HCT116 (cell line): ENCODE data around the gene ASB11. TPM values are rescaled to one million over a fixed set of nuclear protein-coding genes. Genes with fewer than 3 reads are reported as not detected.

ENCODE experiments used
- ATAC-seq: fragments of 200-7000 bp; cut with Tn5 transposase; 2 replicates; pipeline ENCODE4 v1.9.1; 2020; ENCODE audit warnings: mild to moderate bottlenecking, moderate library complexity
- BruUV-seq: library from RNA; stranded (reverse); fragments of 400-500 nt; replicated peaks from 2 replicates; lab custom pipeline; 2021; lab: Mats Ljungman, UMichigan
- CTCF ChIA-PET: fragments of 300-600 bp; sonication (Branson Sonifier 250); formaldehyde crosslinking; loops from one replicate; lab custom pipeline; 2021; ENCODE audit warnings: antibody characterized with exemption; lab: Charles Lee
- POLR2A ChIA-PET: fragments of 300-600, 350-600 bp; sonication (Branson Sonifier 250); formaldehyde crosslinking; loops from one replicate; lab custom pipeline; 2021; ENCODE audit warnings: antibody characterized with exemption; lab: Charles Lee
- RAD21 ChIA-PET, 2 experiments: fragments of 300-600 bp; sonication (Branson Sonifier 250); formaldehyde crosslinking; loops; one replicate each; lab custom pipeline; 2023; ENCODE audit warnings: low total read pairs in 2 of 2; ENCODE audit not compliant: uncharacterized antibody in 2 of 2, unreplicated experiment in 2 of 2, low non-redundant PET in 1 of 2; lab: Charles Lee
- DNase-seq: peaks from one replicate; pipeline ENCODE4 v3.0.0-alpha.2; 2010; ENCODE audit warnings: low read depth, low spot score
- H2AFZ ChIP-seq: fragments of 200-600 bp; shearing (Covaris generic), sonication (generic); 2 replicates; pipeline ENCODE4 v1.6.1; 2017; ENCODE audit warnings: low read depth, mixed run types, mixed read lengths, antibody characterized with exemption, low read length; ENCODE audit not compliant: poor library complexity, severe bottlenecking
- H3K27ac ChIP-seq: 2 replicates; pipeline ENCODE4 v1.5.1; 2012; ENCODE audit warnings: low read depth, low read length
- H3K27me3 ChIP-seq: fragments of 200-600 bp; sonication (generic); 2 replicates; pipeline ENCODE4 v1.6.1; 2016; ENCODE audit warnings: mixed run types, low read length, mixed read lengths; ENCODE audit not compliant: insufficient read depth
- H3K36me3 ChIP-seq, 2 experiments: fragments of 200-500 bp in 1 of 2; fragments of 200-600 bp in 1 of 2; sonication (Bioruptor generic) in 1 of 2; sonication (generic) in 1 of 2; 2 replicates each; pipeline versions ENCODE4 v1.5.1 to v1.6.1; 2014 to 2016; ENCODE audit warnings: low read length in 2 of 2, inconsistent platforms in 1 of 2, mixed read lengths in 1 of 2, mixed run types in 1 of 2; ENCODE audit not compliant: insufficient read depth in 2 of 2, control insufficient read depth in 1 of 2
- H3K4me1 ChIP-seq, 2 experiments: fragments of 200-600 bp in 1 of 2; sonication (generic) in 1 of 2; 2 replicates each; pipeline versions ENCODE4 v1.5.1 to v1.6.1; 2012 to 2017; ENCODE audit warnings: low read length in 2 of 2, inconsistent platforms in 1 of 2, mild to moderate bottlenecking in 1 of 2, mixed read lengths in 1 of 2, mixed run types in 1 of 2, moderate library complexity in 1 of 2; ENCODE audit not compliant: insufficient read depth in 2 of 2, control insufficient read depth in 1 of 2
- H3K4me2 ChIP-seq: fragments of 200-600 bp; sonication (generic); 2 replicates; pipeline ENCODE4 v1.6.1; 2017; ENCODE audit warnings: mixed run types, low read length, mixed read lengths
- H3K4me3 ChIP-seq, 2 experiments: fragments of 200-600 bp in 1 of 2; sonication (generic) in 1 of 2; replicated peaks in 1 of 2; 2 replicates each; pipeline ENCODE4 v1.5.1; 2011 to 2016; ENCODE audit warnings: low read length in 2 of 2, control low read depth in 1 of 2, low read depth in 1 of 2, mild to moderate bottlenecking in 1 of 2, mixed read lengths in 1 of 2, mixed run types in 1 of 2
- H3K79me2 ChIP-seq: fragments of 200-600 bp; sonication (generic); 2 replicates; pipeline ENCODE4 v1.6.1; 2017; ENCODE audit warnings: mild to moderate bottlenecking, mixed run types, low read length, moderate library complexity, mixed read lengths; ENCODE audit not compliant: insufficient read depth
- H3K9ac ChIP-seq: fragments of 200-600 bp; sonication (generic); 2 replicates; pipeline ENCODE4 v1.6.1; 2016; ENCODE audit warnings: low read length, mixed read lengths
- H3K9me2 ChIP-seq: fragments of 200-600 bp; sonication (generic), shearing (Covaris generic); 2 replicates; pipeline ENCODE4 v1.6.1; 2017; ENCODE audit warnings: mixed run types, mild to moderate bottlenecking, moderate library complexity; ENCODE audit not compliant: insufficient read depth
- H3K9me3 ChIP-seq, 2 experiments: fragments of 200-500 bp in 1 of 2; fragments of 200-600 bp in 1 of 2; sonication (Bioruptor generic) in 1 of 2; sonication (generic) in 1 of 2; 2 replicates each; pipeline ENCODE4 v1.6.1; 2014 to 2017; ENCODE audit warnings: low read length in 2 of 2, mixed read lengths in 2 of 2, inconsistent platforms in 1 of 2, low read depth in 1 of 2, mild to moderate bottlenecking in 1 of 2, mixed run types in 1 of 2, moderate library complexity in 1 of 2; ENCODE audit not compliant: control insufficient read depth in 1 of 2, insufficient read depth in 1 of 2
- H4K20me1 ChIP-seq: fragments of 200-600 bp; sonication (generic), shearing (Covaris generic); 2 replicates; pipeline ENCODE4 v1.6.1; 2017; ENCODE audit warnings: mixed run types, mild to moderate bottlenecking, moderate library complexity; ENCODE audit not compliant: insufficient read depth
- CBX3 ChIP-seq: IDR thresholded peaks from 2 replicates; pipeline ENCODE4 v1.6.1; 2012; ENCODE audit warnings: low read depth
- CEBPB ChIP-seq: IDR thresholded peaks from 2 replicates; pipeline ENCODE4 v1.6.1; 2012; ENCODE audit warnings: low read depth
- EGR1 ChIP-seq: IDR thresholded peaks from 2 replicates; pipeline ENCODE4 v1.6.1; 2012; ENCODE audit warnings: low read depth
- ELF1 ChIP-seq: IDR thresholded peaks from 2 replicates; pipeline ENCODE4 v1.6.1; 2012; ENCODE audit warnings: low read depth, borderline replicate concordance
- EZH2phosphoT487 ChIP-seq: fragments of 200-600 bp; IDR thresholded peaks from 2 replicates; pipeline ENCODE4 v1.6.1; 2018; ENCODE audit warnings: antibody characterized with exemption, borderline replicate concordance
- FOSL1 ChIP-seq: IDR thresholded peaks from 2 replicates; pipeline ENCODE4 v1.6.1; 2012; ENCODE audit warnings: low read depth
- JUND ChIP-seq: IDR thresholded peaks from 2 replicates; pipeline ENCODE4 v1.6.1; 2012
- POLR2A ChIP-seq: IDR thresholded peaks from 2 replicates; pipeline ENCODE4 v1.7.0; 2011; ENCODE audit warnings: borderline replicate concordance; ENCODE audit not compliant: insufficient read depth, insufficient read length; ENCODE audit errors: extremely low read depth
- POLR2AphosphoS5 ChIP-seq: IDR thresholded peaks from 2 replicates; pipeline ENCODE4 v1.6.1; 2011; ENCODE audit warnings: mild to moderate bottlenecking, low read depth, low read length, moderate library complexity
- SP1 ChIP-seq: IDR thresholded peaks from 2 replicates; pipeline ENCODE4 v1.6.1; 2012; ENCODE audit warnings: low read depth
- SRF ChIP-seq: IDR thresholded peaks from 2 replicates; pipeline ENCODE4 v1.6.1; 2012; ENCODE audit warnings: low read depth
- TCF7L2 ChIP-seq: IDR thresholded peaks from 2 replicates; pipeline ENCODE4 v1.7.0; 2011; ENCODE audit warnings: borderline replicate concordance, inconsistent platforms; ENCODE audit not compliant: insufficient read depth, insufficient read length; ENCODE audit errors: extremely low read depth
- ZFX ChIP-seq: fragments of 450-650 bp; IDR thresholded peaks from 2 replicates; pipeline ENCODE4 v1.6.1; 2017
- ZNF274 ChIP-seq: fragments of 200-500 bp; sonication (Bioruptor generic); IDR thresholded peaks from 2 replicates; pipeline ENCODE4 v1.6.1; 2014; ENCODE audit warnings: mild to moderate bottlenecking, low read depth, low read length, inconsistent platforms
- intact Hi-C: fragments of 100-400 bp; cut with micrococcal nuclease; formaldehyde crosslinking; loops from 2 replicates; pipeline ENCODE4 v1.10.0; 2022
- total RNA-seq: library from RNA; stranded (reverse); gene quantifications from one replicate; pipeline ENCODE4 v1.2.1, GENCODE V29; 2021; ENCODE audit not compliant: unreplicated experiment
- TF ChIP-seq, protein P1 (sequence below): IDR thresholded peaks from 2 replicates; pipeline ENCODE4 v1.6.1; 2012
- TF ChIP-seq, protein P2 (sequence below), 3 experiments: fragments of 200-600 bp in 1 of 3; sonication (generic) in 1 of 3; IDR thresholded peaks in 2 of 3; conservative IDR thresholded peaks in 1 of 3; 2 replicates each; pipeline ENCODE4 v1.5.1; 2012 to 2017; ENCODE audit warnings: low read depth in 2 of 3, low read length in 2 of 3, antibody characterized with exemption in 1 of 3, borderline replicate concordance in 1 of 3, control low read depth in 1 of 3, mild to moderate bottlenecking in 1 of 3, mixed read lengths in 1 of 3, mixed run types in 1 of 3, moderate library complexity in 1 of 3; ENCODE audit not compliant: insufficient read depth in 1 of 3

The ASB11 gene
- total RNA-seq, 1 experiment from 2014 or later = not detected

DNA sequence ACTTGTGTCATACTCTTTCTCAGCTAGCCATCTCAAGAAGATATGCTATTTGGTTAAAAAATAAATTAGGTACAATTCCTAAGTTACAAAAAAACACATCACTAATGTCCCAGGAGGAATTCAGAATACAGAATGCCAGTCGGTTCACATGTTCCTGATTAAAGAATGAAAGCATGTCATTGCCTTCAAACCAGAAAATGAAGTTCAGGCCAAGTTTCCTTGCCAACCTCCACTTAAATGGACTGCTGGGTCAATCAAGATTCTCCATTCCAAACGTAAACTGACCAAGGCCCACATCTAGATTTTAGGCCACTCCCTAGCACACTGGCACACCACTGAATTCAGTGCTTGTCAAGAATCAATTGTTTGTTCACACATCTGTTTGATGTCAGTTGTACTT is 13.4 kb upstream of the ASB11 start (continued):
- TF ChIP-seq EGR1 = no peak
- TF ChIP-seq SRF = no peak
- TF ChIP-seq POLR2A = no peak
- TF ChIP-seq SP1 = no peak
- no peak for TF ChIP-seq EZH2phosphoT487

DNA sequence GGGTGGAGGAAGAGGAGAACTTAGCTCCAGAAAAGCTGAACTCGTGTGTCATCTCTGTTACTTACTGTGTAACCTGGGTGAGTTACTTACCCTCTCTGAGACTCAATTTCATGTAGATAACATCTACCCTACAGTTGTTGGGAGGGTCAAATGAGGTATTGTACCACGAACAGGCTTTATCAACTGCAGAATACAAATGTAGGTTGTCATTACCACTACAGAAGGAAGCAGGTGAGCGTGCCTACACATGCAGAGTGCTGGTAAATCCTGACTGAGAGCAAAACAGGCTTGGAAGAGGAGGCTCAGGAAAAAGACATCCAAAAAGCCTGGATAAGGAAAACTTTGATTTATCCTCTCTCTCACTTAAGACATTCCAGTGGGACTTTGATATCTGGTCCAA is 12.7 kb upstream of the ASB11 start:
- H3K36me3 ChIP-seq = peaks cover 0 to 6% of the 10 kb centered on the region in 2 experiments; a peak in 1 of 4 replicates
- no peak overlapping the region for H3K4me2 ChIP-seq
- H2AFZ ChIP-seq = no peak overlapping the region
- H3K27ac ChIP-seq = no peak overlapping the region
- no peak for DNase-seq
- TF ChIP-seq JUND (no peak), SRF (no peak), POLR2AphosphoS5 (no peak), SP1 (no peak), ZFX (no peak), CEBPB (no peak), ELF1 (no peak), CBX3 (no peak), TCF7L2 (no peak), EZH2phosphoT487 (no peak), ZNF274 (no peak), FOSL1 (no peak)
- TF ChIP-seq, protein P1, sequence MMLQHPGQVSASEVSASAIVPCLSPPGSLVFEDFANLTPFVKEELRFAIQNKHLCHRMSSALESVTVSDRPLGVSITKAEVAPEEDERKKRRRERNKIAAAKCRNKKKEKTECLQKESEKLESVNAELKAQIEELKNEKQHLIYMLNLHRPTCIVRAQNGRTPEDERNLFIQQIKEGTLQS = no peak
- TF ChIP-seq, protein P2, sequence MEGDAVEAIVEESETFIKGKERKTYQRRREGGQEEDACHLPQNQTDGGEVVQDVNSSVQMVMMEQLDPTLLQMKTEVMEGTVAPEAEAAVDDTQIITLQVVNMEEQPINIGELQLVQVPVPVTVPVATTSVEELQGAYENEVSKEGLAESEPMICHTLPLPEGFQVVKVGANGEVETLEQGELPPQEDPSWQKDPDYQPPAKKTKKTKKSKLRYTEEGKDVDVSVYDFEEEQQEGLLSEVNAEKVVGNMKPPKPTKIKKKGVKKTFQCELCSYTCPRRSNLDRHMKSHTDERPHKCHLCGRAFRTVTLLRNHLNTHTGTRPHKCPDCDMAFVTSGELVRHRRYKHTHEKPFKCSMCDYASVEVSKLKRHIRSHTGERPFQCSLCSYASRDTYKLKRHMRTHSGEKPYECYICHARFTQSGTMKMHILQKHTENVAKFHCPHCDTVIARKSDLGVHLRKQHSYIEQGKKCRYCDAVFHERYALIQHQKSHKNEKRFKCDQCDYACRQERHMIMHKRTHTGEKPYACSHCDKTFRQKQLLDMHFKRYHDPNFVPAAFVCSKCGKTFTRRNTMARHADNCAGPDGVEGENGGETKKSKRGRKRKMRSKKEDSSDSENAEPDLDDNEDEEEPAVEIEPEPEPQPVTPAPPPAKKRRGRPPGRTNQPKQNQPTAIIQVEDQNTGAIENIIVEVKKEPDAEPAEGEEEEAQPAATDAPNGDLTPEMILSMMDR (IDR thresholded peaks at IDR 0.05 in 2 of 3, conservative IDR thresholded peaks at IDR 0.05 in 1 of 3; ENCODE audit: borderline replicate concordance in 1 of 3, insufficient read depth in 1 of 3, low read depth in 2 of 3, low read length in 2 of 3) = no peak
- TF ChIP-seq, all 23 proteins: peak for 0
- H3K27me3 ChIP-seq = no peaks in the 10 kb centered on the region
- H3K4me1 ChIP-seq = no peaks in the 10 kb centered on the region
- CTCF ChIA-PET = no interaction called here
- H3K9me3 ChIP-seq = no peaks in the 10 kb centered on the region
- intact Hi-C loops = no loop called here
- BruUV-seq = no TSS peak
- no peak overlapping the region for H3K9ac ChIP-seq
- no peak for ATAC-seq
- H3K79me2 ChIP-seq = peaks cover 1% of the 10 kb centered on the region; the same call in 1 of the 2 replicates
- no peak overlapping the region for H3K4me3 ChIP-seq
- no peaks in the 10 kb centered on the region for H3K9me2 ChIP-seq
- RAD21 ChIA-PET = no interaction called here
- POLR2A ChIA-PET = no interaction called here
- no peaks in the 10 kb centered on the region for H4K20me1 ChIP-seq
